HCT116 (cell line): ENCODE measurements around the gene DCDC2C. TPM values are rescaled to one million over a fixed set of nuclear protein-coding genes. Genes with fewer than 3 reads are reported as not detected.

ENCODE experiments used
- ATAC-seq: fragments of 200-7000 bp; cut with Tn5 transposase; 2 replicates; pipeline ENCODE4 v1.9.1; 2020; ENCODE audit warnings: mild to moderate bottlenecking, moderate library complexity
- BruUV-seq: library from RNA; stranded (reverse); fragments of 400-500 nt; replicated peaks from 2 replicates; lab custom pipeline; 2021; lab: Mats Ljungman, UMichigan
- CTCF ChIA-PET: fragments of 300-600 bp; sonication (Branson Sonifier 250); formaldehyde crosslinking; loops from one replicate; lab custom pipeline; 2021; ENCODE audit warnings: antibody characterized with exemption; lab: Charles Lee
- POLR2A ChIA-PET: fragments of 300-600, 350-600 bp; sonication (Branson Sonifier 250); formaldehyde crosslinking; loops from one replicate; lab custom pipeline; 2021; ENCODE audit warnings: antibody characterized with exemption; lab: Charles Lee
- RAD21 ChIA-PET, 2 experiments: fragments of 300-600 bp; sonication (Branson Sonifier 250); formaldehyde crosslinking; loops; one replicate each; lab custom pipeline; 2023; ENCODE audit warnings: low total read pairs in 2 of 2; ENCODE audit not compliant: uncharacterized antibody in 2 of 2, unreplicated experiment in 2 of 2, low non-redundant PET in 1 of 2; lab: Charles Lee
- DNase-seq: peaks from one replicate; pipeline ENCODE4 v3.0.0-alpha.2; 2010; ENCODE audit warnings: low read depth, low spot score
- H2AFZ ChIP-seq: fragments of 200-600 bp; shearing (Covaris generic), sonication (generic); 2 replicates; pipeline ENCODE4 v1.6.1; 2017; ENCODE audit warnings: low read depth, mixed run types, mixed read lengths, antibody characterized with exemption, low read length; ENCODE audit not compliant: poor library complexity, severe bottlenecking
- H3K27ac ChIP-seq: 2 replicates; pipeline ENCODE4 v1.5.1; 2012; ENCODE audit warnings: low read depth, low read length
- H3K27me3 ChIP-seq: fragments of 200-600 bp; sonication (generic); 2 replicates; pipeline ENCODE4 v1.6.1; 2016; ENCODE audit warnings: mixed run types, low read length, mixed read lengths; ENCODE audit not compliant: insufficient read depth
- H3K36me3 ChIP-seq, 2 experiments: fragments of 200-500 bp in 1 of 2; fragments of 200-600 bp in 1 of 2; sonication (Bioruptor generic) in 1 of 2; sonication (generic) in 1 of 2; 2 replicates each; pipeline versions ENCODE4 v1.5.1 to v1.6.1; 2014 to 2016; ENCODE audit warnings: low read length in 2 of 2, inconsistent platforms in 1 of 2, mixed read lengths in 1 of 2, mixed run types in 1 of 2; ENCODE audit not compliant: insufficient read depth in 2 of 2, control insufficient read depth in 1 of 2
- H3K4me1 ChIP-seq, 2 experiments: fragments of 200-600 bp in 1 of 2; sonication (generic) in 1 of 2; 2 replicates each; pipeline versions ENCODE4 v1.5.1 to v1.6.1; 2012 to 2017; ENCODE audit warnings: low read length in 2 of 2, inconsistent platforms in 1 of 2, mild to moderate bottlenecking in 1 of 2, mixed read lengths in 1 of 2, mixed run types in 1 of 2, moderate library complexity in 1 of 2; ENCODE audit not compliant: insufficient read depth in 2 of 2, control insufficient read depth in 1 of 2
- H3K4me2 ChIP-seq: fragments of 200-600 bp; sonication (generic); 2 replicates; pipeline ENCODE4 v1.6.1; 2017; ENCODE audit warnings: mixed run types, low read length, mixed read lengths
- H3K4me3 ChIP-seq, 2 experiments: fragments of 200-600 bp in 1 of 2; sonication (generic) in 1 of 2; replicated peaks in 1 of 2; 2 replicates each; pipeline ENCODE4 v1.5.1; 2011 to 2016; ENCODE audit warnings: low read length in 2 of 2, control low read depth in 1 of 2, low read depth in 1 of 2, mild to moderate bottlenecking in 1 of 2, mixed read lengths in 1 of 2, mixed run types in 1 of 2
- H3K79me2 ChIP-seq: fragments of 200-600 bp; sonication (generic); 2 replicates; pipeline ENCODE4 v1.6.1; 2017; ENCODE audit warnings: mild to moderate bottlenecking, mixed run types, low read length, moderate library complexity, mixed read lengths; ENCODE audit not compliant: insufficient read depth
- H3K9ac ChIP-seq: fragments of 200-600 bp; sonication (generic); 2 replicates; pipeline ENCODE4 v1.6.1; 2016; ENCODE audit warnings: low read length, mixed read lengths
- H3K9me2 ChIP-seq: fragments of 200-600 bp; sonication (generic), shearing (Covaris generic); 2 replicates; pipeline ENCODE4 v1.6.1; 2017; ENCODE audit warnings: mixed run types, mild to moderate bottlenecking, moderate library complexity; ENCODE audit not compliant: insufficient read depth
- H3K9me3 ChIP-seq, 2 experiments: fragments of 200-500 bp in 1 of 2; fragments of 200-600 bp in 1 of 2; sonication (Bioruptor generic) in 1 of 2; sonication (generic) in 1 of 2; 2 replicates each; pipeline ENCODE4 v1.6.1; 2014 to 2017; ENCODE audit warnings: low read length in 2 of 2, mixed read lengths in 2 of 2, inconsistent platforms in 1 of 2, low read depth in 1 of 2, mild to moderate bottlenecking in 1 of 2, mixed run types in 1 of 2, moderate library complexity in 1 of 2; ENCODE audit not compliant: control insufficient read depth in 1 of 2, insufficient read depth in 1 of 2
- H4K20me1 ChIP-seq: fragments of 200-600 bp; sonication (generic), shearing (Covaris generic); 2 replicates; pipeline ENCODE4 v1.6.1; 2017; ENCODE audit warnings: mixed run types, mild to moderate bottlenecking, moderate library complexity; ENCODE audit not compliant: insufficient read depth
- CBX3 ChIP-seq: IDR thresholded peaks from 2 replicates; pipeline ENCODE4 v1.6.1; 2012; ENCODE audit warnings: low read depth
- CEBPB ChIP-seq: IDR thresholded peaks from 2 replicates; pipeline ENCODE4 v1.6.1; 2012; ENCODE audit warnings: low read depth
- ELF1 ChIP-seq: IDR thresholded peaks from 2 replicates; pipeline ENCODE4 v1.6.1; 2012; ENCODE audit warnings: low read depth, borderline replicate concordance
- EZH2phosphoT487 ChIP-seq: fragments of 200-600 bp; IDR thresholded peaks from 2 replicates; pipeline ENCODE4 v1.6.1; 2018; ENCODE audit warnings: antibody characterized with exemption, borderline replicate concordance
- MAX ChIP-seq: IDR thresholded peaks from 2 replicates; pipeline ENCODE4 v1.6.1; 2012
- SP1 ChIP-seq: IDR thresholded peaks from 2 replicates; pipeline ENCODE4 v1.6.1; 2012; ENCODE audit warnings: low read depth
- ZBTB33 ChIP-seq: IDR thresholded peaks from 2 replicates; pipeline ENCODE4 v1.6.1; 2011; ENCODE audit warnings: mild to moderate bottlenecking, low read length, moderate library complexity; ENCODE audit not compliant: insufficient replicate concordance; ENCODE audit errors: extremely low read depth
- intact Hi-C: fragments of 100-400 bp; cut with micrococcal nuclease; formaldehyde crosslinking; loops from 2 replicates; pipeline ENCODE4 v1.10.0; 2022
- total RNA-seq: library from RNA; stranded (reverse); gene quantifications from one replicate; pipeline ENCODE4 v1.2.1, GENCODE V29; 2021; ENCODE audit not compliant: unreplicated experiment

The DCDC2C gene
- total RNA-seq, 1 experiment from 2014 or later = not detected

GRCh38 chr2:3731829-3732228, 28.5 kb downstream of the DCDC2C start:
- Histone ChIP-seq H3K9me3 (no peaks in the 10 kb centered on the region), H4K20me1 (no peaks in the 10 kb centered on the region), H3K4me1 (no peaks in the 10 kb centered on the region; a peak in 1 of 4 replicates), H3K27ac (no peak overlapping the region), H3K4me2 (no peak overlapping the region), H3K27me3 (peaks cover 36% of the 10 kb centered on the region), H3K9me2 (no peaks in the 10 kb centered on the region), H2AFZ (no peak overlapping the region), H3K4me3 (no peak overlapping the region), H3K36me3 (no peaks in the 10 kb centered on the region), H3K9ac (no peak overlapping the region), H3K79me2 (no peaks in the 10 kb centered on the region)
- ATAC-seq (no peak), DNase-seq (no peak)
- TF ChIP-seq EZH2phosphoT487 (no peak), MAX (no peak)
- CTCF ChIA-PET = no interaction called here
- intact Hi-C loops = no loop called here
- POLR2A ChIA-PET = no interaction called here
- no TSS peak for BruUV-seq
- RAD21 ChIA-PET = no interaction called here

GRCh38 chr2:3736112-3736511, 32.7 kb downstream of the DCDC2C start:
- RAD21 ChIA-PET = no interaction called here
- no peak overlapping the region for H2AFZ ChIP-seq
- H3K4me3 ChIP-seq = no peak overlapping the region
- no peaks in the 10 kb centered on the region for H4K20me1 ChIP-seq
- H3K79me2 ChIP-seq = no peaks in the 10 kb centered on the region
- no peak overlapping the region for H3K27ac ChIP-seq
- peaks cover 43% of the 10 kb centered on the region for H3K27me3 ChIP-seq
- H3K36me3 ChIP-seq = no peaks in the 10 kb centered on the region
- DNase-seq = no peak
- no peak for TF ChIP-seq CBX3
- TF ChIP-seq ELF1 = no peak
- no peak for TF ChIP-seq EZH2phosphoT487
- TF ChIP-seq SP1 = no peak
- no peak for TF ChIP-seq CEBPB
- TF ChIP-seq ZBTB33 = no peak
- POLR2A ChIA-PET = no interaction called here
- no peaks in the 10 kb centered on the region for H3K9me3 ChIP-seq
- BruUV-seq = no TSS peak
- no peak for ATAC-seq
- H3K4me1 ChIP-seq = no peaks in the 10 kb centered on the region
- H3K9me2 ChIP-seq = no peaks in the 10 kb centered on the region
- no peak overlapping the region for H3K4me2 ChIP-seq
- no peak overlapping the region for H3K9ac ChIP-seq
- intact Hi-C loops = no loop called here
- CTCF ChIA-PET = interaction anchor here (1.6 kb wide), 1 partner anchor 8 kb away, joined by 3 read pairs; no protein-coding TSS in a partner anchor
